GM12865 (cell line): ENCODE results near the gene LAMA4.

Source experiments
- DNase-seq: peaks from one replicate; pipeline ENCODE4 v3.0.0; 2010; ENCODE audit warnings: low read depth
- H3K4me3 ChIP-seq: 2 replicates; pipeline ENCODE4 v1.5.1; 2011; ENCODE audit warnings: mild to moderate bottlenecking, low read depth, low read length, control low read depth
- TF ChIP-seq, protein P1 (sequence below): IDR thresholded peaks from 2 replicates; pipeline ENCODE4 v1.5.1; 2011; ENCODE audit warnings: low read length, control low read depth, low read depth, inconsistent platforms; ENCODE audit not compliant: insufficient read depth; ENCODE audit errors: missing control alignments

LAMA4 gene

DNA sequence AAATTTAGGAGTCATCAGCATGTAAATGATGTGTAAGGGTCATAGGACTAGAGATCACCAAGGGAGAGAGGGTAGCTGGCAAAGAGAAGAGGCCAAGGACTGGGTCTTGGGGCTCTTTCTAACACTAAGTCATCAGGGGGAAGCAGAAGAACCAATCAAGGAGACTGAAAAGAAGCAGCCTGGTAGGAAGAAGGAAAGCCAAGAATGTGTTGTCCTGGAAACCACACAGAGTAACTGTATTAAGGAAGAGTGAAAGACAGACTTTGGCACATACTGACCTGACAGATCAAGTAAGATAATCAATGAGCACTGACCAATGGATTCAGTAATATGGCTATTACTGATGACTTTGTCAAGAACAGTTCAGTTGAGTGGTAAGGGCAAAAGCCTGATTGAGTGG is 42.3 kb upstream of the LAMA4 start:
- TF ChIP-seq, protein P1, sequence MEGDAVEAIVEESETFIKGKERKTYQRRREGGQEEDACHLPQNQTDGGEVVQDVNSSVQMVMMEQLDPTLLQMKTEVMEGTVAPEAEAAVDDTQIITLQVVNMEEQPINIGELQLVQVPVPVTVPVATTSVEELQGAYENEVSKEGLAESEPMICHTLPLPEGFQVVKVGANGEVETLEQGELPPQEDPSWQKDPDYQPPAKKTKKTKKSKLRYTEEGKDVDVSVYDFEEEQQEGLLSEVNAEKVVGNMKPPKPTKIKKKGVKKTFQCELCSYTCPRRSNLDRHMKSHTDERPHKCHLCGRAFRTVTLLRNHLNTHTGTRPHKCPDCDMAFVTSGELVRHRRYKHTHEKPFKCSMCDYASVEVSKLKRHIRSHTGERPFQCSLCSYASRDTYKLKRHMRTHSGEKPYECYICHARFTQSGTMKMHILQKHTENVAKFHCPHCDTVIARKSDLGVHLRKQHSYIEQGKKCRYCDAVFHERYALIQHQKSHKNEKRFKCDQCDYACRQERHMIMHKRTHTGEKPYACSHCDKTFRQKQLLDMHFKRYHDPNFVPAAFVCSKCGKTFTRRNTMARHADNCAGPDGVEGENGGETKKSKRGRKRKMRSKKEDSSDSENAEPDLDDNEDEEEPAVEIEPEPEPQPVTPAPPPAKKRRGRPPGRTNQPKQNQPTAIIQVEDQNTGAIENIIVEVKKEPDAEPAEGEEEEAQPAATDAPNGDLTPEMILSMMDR, result no peak
- H3K4me3 ChIP-seq, result no peak overlapping the region
- DNase-seq, result no peak

DNA sequence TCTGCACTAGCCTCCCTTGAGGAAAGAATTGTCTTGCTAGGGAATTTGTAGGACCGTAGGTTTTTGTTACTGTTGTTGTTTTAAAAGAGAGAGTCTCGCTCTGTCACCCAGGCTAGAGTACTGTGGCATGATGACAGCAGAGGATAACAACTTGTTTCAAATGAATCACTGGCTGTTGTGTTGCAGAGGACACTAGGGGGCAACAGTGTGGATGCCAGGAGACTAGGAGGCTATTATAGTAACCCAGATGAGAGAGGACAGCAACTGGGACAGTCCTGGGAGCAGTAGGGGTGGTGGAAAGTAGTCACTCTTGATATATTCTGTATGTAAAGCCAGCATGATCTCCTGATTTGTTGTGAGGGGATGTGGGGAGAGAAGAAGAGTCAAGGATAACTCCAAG is 41.8 kb upstream of the LAMA4 start:
- H3K4me3 ChIP-seq, result no peak overlapping the region
- TF ChIP-seq, protein P1, result peak; percentile 25
- DNase-seq, result peak; percentile 12

DNA sequence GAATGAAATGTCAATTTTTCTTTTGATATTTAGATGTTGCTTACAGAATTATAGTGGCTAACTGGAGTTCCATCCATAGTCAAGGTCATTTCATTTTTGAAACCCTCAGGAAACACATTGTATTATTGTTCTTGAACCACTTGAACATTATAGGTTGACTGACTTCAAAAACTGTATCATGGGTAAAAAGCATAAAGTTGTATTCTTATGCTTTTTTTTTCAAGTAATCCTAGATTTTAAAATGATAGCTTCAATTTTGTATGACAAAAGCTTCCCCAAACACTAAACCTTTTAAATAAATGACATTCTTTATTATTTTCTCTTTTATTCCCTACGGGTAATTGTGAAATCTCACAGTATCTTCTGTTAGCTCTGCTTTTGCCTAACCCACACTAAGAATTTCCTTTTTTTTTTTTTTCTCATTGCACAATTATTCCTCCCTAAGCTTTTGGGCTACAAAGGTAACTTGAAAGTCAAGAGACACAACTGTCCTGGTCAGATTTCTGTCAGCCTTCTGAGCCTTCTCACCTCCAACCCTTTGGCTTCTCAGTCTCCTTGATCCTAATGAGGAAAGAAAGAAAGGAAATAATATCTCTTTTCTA is 36.9 kb upstream of the LAMA4 start:
- TF ChIP-seq, protein P1, result no peak
- H3K4me3 ChIP-seq, result no peak overlapping the region
- DNase-seq, result no peak

DNA sequence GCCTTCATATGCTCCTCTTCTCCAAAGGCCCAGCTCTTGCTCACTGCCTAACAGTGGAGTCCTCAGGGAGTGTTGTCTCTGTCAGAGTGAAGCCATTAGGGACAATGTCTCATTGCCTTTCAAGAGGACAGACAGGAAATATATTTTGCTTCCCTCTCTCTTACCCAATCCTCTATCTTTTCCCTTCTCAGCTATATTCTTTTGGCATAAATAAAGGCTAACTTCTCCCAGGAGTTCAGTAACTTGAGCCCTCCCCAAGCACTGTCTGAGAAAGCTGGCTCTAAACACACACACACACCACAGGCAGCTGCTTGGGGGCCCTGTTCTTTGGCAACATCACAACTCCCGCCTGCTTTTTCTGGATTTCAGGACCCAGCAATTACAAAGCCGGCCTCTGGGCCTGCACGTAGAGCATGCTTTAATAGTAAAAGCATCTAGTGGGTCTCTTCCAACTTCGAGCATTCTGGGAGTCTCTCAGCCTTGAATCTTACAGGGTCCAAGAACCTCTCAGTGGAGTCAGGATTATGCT is 34.7 kb upstream of the LAMA4 start:
- DNase-seq, result no peak
- TF ChIP-seq, protein P1, result no peak
- H3K4me3 ChIP-seq, result no peak overlapping the region

DNA sequence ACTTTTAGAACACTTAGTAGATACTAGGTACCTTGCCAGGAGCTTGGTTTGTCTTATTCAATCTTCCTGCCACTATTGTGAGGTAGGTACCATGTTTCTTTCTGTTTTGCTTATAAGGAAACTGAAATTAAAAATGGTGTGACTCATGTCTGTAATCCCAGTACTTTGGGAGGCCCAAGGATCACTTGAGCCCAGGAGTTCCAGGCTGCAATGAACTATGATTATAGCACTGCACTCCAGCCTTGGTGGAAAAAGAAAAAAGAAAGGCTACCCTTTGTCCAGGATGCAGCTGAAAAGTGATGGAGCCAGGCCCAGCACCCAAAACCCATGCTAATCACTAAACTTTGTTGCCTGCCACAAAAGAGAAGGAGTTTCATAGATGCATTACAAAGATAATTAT is 34.1 kb upstream of the LAMA4 start:
- H3K4me3 ChIP-seq, result no peak overlapping the region
- TF ChIP-seq, protein P1, result no peak
- DNase-seq, result no peak

DNA sequence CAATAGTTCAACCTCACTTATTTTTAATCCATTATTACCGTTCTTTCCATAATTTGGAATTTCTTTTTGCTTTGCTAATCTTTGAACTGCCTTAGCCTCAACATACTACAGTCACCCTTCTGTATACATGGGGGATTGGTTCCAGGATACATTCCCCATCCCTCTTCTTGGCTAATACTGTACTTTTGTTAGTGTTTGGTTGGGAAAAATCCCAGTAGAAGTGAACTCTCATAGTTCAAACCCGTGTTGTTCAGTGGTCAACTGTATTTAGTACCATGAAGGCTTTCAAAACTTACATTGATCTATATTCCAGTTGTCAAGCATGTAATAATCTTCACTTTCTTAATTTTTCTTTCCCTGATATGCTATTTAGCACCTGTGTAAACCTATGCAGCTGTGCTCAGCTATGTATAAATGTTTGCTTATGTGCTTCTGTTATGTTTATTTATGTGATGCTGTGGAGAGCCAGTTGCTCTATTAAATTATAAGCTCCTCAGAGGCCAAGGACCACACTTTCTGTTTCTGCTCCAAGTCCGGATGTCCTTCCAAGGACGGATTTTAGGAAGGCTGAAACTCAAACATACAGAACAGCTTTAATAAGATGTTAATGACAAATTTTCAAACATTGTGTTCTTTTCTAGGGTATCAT is 33.3 kb upstream of the LAMA4 start:
- no peak overlapping the region for H3K4me3 ChIP-seq
- no peak for DNase-seq
- TF ChIP-seq, protein P1, result no peak
